Calu3 (cell line): ENCODE data around the gene PRR16. TPM values are rescaled to one million over a fixed set of nuclear protein-coding genes. Genes with fewer than 3 reads are reported as not detected.

Experiments used
- BruUV-seq: library from RNA; stranded (reverse); fragments of 400-500 nt; replicated peaks from 2 replicates; lab custom pipeline; 2021; lab: Mats Ljungman, UMichigan
- CTCF ChIA-PET: fragments of 300-600 bp; sonication (Branson Sonifier 250); formaldehyde crosslinking; loops from one replicate; lab custom pipeline; 2022; ENCODE audit warnings: antibody characterized with exemption; lab: Charles Lee
- DNase-seq: peaks from one replicate; pipeline ENCODE4 v3.0.0; 2022
- H3K27ac Mint-ChIP-seq: one replicate; pipeline ENCODE4 v1.8.0; 2022; ENCODE audit warnings: mixed read lengths; ENCODE audit not compliant: unreplicated experiment
- H3K27me3 Mint-ChIP-seq: one replicate; pipeline ENCODE4 v1.8.0; 2022; ENCODE audit warnings: mixed read lengths; ENCODE audit not compliant: unreplicated experiment
- H3K36me3 Mint-ChIP-seq: one replicate; pipeline ENCODE4 v1.8.0; 2022; ENCODE audit warnings: mild to moderate bottlenecking, moderate library complexity, mixed read lengths; ENCODE audit not compliant: insufficient read depth, unreplicated experiment
- H3K4me1 Mint-ChIP-seq: one replicate; pipeline ENCODE4 v1.8.0; 2022; ENCODE audit warnings: mild to moderate bottlenecking, low read depth, mixed read lengths; ENCODE audit not compliant: unreplicated experiment
- H3K4me3 Mint-ChIP-seq: one replicate; pipeline ENCODE4 v1.8.0; 2022; ENCODE audit warnings: mild to moderate bottlenecking, low read depth, moderate library complexity, mixed read lengths; ENCODE audit not compliant: unreplicated experiment
- H3K9me3 Mint-ChIP-seq: one replicate; pipeline ENCODE4 v1.8.0; 2022; ENCODE audit warnings: low read depth, mixed read lengths; ENCODE audit not compliant: unreplicated experiment
- CTCF ChIP-seq: fragments of 200-600 bp; IDR thresholded peaks from one replicate; pipeline ENCODE4 v1.8.0; 2022; ENCODE audit warnings: antibody characterized with exemption; ENCODE audit not compliant: unreplicated experiment
- intact Hi-C: fragments of 100-400 bp; cut with micrococcal nuclease; formaldehyde crosslinking; loops from one replicate; pipeline ENCODE4 v1.10.0; 2022; ENCODE audit not compliant: unreplicated experiment
- total RNA-seq: library from RNA; stranded (reverse); gene quantifications from 2 replicates; pipeline ENCODE4 v1.2.3, GENCODE V29; 2022

Gene PRR16
- total RNA-seq, 1 experiment from 2014 or later: 2.9 TPM

DNA sequence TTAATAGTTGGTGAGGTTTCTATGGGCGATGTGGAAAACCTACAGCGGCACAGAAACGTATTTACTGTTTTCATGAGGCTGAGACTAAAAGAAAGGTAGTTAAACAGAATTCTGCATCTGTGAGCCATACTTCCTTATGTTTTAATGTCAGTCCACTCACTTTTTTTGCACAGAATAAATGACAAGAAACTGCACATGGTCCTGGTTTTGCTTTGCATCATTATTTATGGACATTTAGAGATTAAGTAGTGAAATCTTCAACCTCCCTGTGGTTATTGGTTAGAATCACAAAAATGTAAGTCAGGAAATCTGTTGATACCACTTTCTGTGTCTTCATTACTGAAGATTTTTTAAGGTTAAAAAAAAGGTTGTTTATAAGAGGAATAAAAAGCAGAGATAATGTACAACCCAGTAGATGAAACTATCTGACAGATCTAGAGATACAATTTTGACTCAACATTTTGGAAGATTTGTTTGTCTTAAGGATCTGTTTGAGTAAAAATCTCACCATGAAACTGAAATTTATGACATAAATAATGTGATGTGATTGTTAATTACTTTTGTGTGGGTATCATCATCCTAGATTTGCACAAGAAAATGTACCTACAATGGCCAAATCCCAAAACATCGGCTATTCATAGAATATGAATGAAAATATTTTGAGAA is 2.4 kb downstream of the PRR16 start:
- intact Hi-C loops: no loop called here
- CTCF ChIA-PET: interaction anchor here (0.5 kb wide), 1 partner anchor 1022 kb away, joined by 3 read pairs; no protein-coding TSS in a partner anchor
- no peak for DNase-seq
- Mint-ChIP-seq H3K4me3 (no peak overlapping the region), H3K4me1 (no peaks in the 10 kb centered on the region), H3K36me3 (peaks cover 26% of the 10 kb centered on the region), H3K9me3 (no peaks in the 10 kb centered on the region), H3K27ac (no peak overlapping the region), H3K27me3 (no peaks in the 10 kb centered on the region)
- no TSS peak for BruUV-seq
- TF ChIP-seq CTCF: no peak

DNA sequence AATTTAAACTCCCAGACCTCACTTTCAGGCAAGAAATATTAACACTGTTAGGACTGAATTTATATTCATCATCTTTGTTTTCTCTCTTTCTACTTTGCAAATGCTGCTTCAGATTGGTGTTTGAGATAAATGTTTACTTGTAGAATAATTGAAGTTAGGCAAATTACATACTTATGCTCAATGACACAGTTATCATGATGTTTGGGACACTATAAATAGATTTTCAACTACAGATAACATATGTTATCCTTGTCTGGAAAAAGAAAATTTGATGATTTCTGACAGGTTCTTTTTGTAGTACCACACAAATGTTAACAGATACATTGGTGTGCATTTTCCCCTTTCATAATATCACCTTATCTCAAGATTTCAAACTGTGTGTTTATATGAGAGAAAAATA is 7.9 kb downstream of the PRR16 start:
- Mint-ChIP-seq H3K4me3 (no peak overlapping the region), H3K4me1 (peaks cover 12% of the 10 kb centered on the region), H3K27ac (no peak overlapping the region), H3K36me3 (no peaks in the 10 kb centered on the region), H3K27me3 (no peaks in the 10 kb centered on the region), H3K9me3 (no peaks in the 10 kb centered on the region)
- CTCF ChIA-PET: no interaction called here
- no peak for TF ChIP-seq CTCF
- BruUV-seq: no TSS peak
- no peak for DNase-seq
- intact Hi-C loops: loop anchor here (5.0 to 10.0 kb wide), 3 partner anchors 330 to 1473 kb away; no protein-coding TSS in a partner anchor

GRCh38 chr5:120472911-120473310 is 8.8 kb downstream of the PRR16 start:
- H3K27me3 Mint-ChIP-seq: no peaks in the 10 kb centered on the region
- TF ChIP-seq CTCF: no peak
- no peaks in the 10 kb centered on the region for H3K36me3 Mint-ChIP-seq
- CTCF ChIA-PET: no interaction called here
- BruUV-seq: no TSS peak
- no peak for DNase-seq
- no peak overlapping the region for H3K27ac Mint-ChIP-seq
- intact Hi-C loops: loop anchor here (1.0 to 10.0 kb wide), 4 partner anchors 211 to 1472 kb away; no protein-coding TSS in a partner anchor
- peaks cover 16% of the 10 kb centered on the region for H3K4me1 Mint-ChIP-seq
- H3K9me3 Mint-ChIP-seq: no peaks in the 10 kb centered on the region
- no peak overlapping the region for H3K4me3 Mint-ChIP-seq

- Mint-ChIP-seq H3K4me1 (peaks cover 16% of the 10 kb centered on the region), H3K36me3 (no peaks in the 10 kb centered on the region), H3K27ac (no peak overlapping the region), H3K4me3 (no peak overlapping the region), H3K27me3 (no peaks in the 10 kb centered on the region), H3K9me3 (no peaks in the 10 kb centered on the region)
- TF ChIP-seq CTCF: no peak
- BruUV-seq: no TSS peak
- CTCF ChIA-PET: no interaction called here
- no peak for DNase-seq
- intact Hi-C loops: loop anchor here (1.0 to 10.0 kb wide), 4 partner anchors 211 to 1471 kb away; no protein-coding TSS in a partner anchor
These were observed 9.2 kb downstream of the PRR16 start for GRCh38 chr5:120473332-120473731.
